ENCODE data around the gene ESYT3.
"Not testable (repeated sequence)": the region's sequence is repeated elsewhere in the genome, so short reads cannot be mapped to it uniquely, and the experiment has no call there.

ESYT3 gene

GRCh38 chr3:138408751-138409570, 25.5 kb upstream of the ESYT3 start:
- DNase-seq = no peak

DNA sequence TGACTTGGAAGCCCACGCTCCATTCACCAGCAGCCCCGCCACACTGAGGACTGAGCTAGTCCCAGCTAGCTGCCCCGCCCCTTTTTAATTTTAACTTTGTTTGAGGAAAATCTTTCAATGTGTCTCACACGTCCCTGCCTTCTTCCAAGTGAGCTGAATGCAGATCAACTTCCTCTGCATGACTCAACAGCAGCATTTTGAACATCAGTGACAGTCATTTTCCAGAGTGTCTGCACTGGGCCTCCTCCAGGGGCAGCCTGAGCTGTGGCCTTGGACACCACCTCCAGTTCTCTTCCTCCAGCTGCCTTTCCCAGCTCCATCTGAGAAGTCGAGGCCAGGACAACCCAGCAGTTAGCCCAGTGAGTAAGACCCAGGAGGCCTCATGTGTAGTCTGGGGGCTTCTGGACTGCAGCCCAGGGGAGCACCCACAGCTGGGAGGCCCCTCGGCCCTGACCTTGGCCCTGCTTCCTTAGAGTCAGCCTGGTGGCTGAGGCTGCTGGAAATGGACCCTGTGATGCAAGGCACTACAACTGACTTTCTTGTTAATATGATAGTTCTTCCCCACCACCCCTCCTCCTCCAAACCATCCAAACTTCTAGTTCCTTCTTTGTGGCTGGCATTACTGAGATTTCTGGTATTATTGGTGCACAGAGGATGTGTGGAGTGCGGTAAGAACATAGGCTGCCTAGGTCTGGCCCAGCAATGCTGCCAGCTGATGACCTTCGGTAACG, 21.4 kb upstream of the ESYT3 start:
- no peak for DNase-seq

GRCh38 chr3:138416236-138416635, 18.2 kb upstream of the ESYT3 start:
- not testable (repeated sequence) for DNase-seq

DNA sequence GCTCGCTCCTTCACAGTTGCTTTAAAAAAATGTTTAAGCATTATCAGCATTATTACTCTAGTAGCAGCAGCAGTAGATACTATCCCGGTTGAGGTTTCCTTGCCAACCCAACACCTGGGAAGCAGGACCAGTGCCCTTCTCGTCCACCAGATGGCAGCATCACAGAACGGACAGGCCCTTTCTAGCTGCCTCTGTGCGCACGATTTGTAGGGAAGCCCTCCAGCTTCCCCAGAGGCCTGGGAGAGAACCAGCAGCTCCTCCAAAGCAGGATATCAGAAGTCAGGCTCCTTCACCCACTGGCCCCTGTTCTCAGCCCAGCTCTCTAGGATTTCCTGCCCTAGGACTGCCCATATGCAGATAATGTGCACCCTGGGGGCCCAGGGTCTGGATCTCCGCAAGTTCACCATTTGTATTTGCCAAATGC, 16.8 kb upstream of the ESYT3 start:
- DNase-seq = peak; percentile 62 to 74

DNA sequence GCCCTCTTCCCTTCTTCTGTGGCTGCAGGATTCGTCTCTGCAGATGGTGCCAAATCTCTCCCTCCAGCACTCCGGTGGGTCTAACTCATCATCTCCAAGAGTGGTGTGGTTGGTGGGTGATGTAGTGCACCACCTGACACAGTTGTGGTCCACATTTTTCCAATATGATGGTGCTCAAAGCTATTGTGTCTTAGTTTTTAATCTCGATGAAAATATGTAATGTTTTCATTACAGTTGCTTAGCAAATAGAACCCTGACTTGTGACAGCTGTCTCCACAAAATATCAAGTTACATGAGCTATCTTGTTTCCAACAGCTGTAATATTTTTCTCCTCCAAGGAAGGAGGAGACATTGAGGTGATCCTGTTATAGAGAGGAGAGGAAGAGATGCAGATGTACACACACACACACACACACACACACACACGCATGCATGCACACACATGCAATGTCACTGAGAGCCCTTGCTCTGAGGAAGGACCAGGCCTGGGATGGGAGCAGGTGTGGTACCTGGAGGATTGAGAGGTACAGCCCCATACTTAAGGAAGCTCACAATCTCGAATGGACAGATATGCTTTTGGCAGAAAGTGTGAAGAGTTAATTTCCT, 15.7 kb upstream of the ESYT3 start:
- no peak for DNase-seq

- no peak for DNase-seq
Observed at GRCh38 chr3:138423316-138423715, 11.1 kb upstream of the ESYT3 start.

DNA sequence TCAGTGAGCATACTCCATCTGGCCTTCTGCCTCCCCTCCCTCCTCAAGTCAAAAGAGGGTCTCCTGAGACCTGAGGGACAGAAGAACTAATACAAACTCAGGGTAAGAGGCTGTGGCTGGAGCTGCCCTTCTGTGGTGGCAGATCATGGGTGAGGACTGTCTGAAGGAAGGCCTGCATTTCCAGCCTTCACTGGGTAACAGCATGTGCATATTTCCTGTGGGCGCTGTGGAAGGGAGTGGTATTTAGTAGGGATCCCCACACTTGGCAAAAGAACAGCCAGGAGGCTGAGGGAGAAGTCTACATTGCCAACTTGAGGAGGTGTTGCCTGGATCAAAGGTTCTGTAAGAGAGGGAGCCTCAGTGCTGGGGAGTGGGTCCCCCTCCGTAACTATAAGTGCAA, 10.1 kb upstream of the ESYT3 start:
- DNase-seq = no peak

DNA sequence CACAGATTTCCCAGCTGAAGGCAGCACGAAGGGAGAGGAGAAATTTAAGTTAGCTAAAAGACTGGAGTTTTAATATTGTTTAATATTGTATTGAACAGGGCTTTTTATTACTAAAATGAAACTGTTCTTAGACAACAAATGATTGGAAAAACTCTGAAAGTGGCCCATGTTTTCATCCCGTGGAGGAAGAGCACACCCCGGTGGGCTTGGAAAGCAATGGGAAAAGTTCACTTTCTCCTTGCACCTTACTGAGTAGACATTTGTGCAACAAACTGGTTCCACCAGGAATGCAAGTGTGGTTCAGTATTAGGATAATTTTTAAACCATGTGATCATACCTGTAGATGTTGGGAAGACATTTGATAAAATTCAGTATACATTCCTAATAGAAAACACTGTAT, 8.2 kb upstream of the ESYT3 start:
- DNase-seq = no peak

- DNase-seq = not testable (repeated sequence)
Observed at GRCh38 chr3:138426754-138427153, 7.7 kb upstream of the ESYT3 start.

DNA sequence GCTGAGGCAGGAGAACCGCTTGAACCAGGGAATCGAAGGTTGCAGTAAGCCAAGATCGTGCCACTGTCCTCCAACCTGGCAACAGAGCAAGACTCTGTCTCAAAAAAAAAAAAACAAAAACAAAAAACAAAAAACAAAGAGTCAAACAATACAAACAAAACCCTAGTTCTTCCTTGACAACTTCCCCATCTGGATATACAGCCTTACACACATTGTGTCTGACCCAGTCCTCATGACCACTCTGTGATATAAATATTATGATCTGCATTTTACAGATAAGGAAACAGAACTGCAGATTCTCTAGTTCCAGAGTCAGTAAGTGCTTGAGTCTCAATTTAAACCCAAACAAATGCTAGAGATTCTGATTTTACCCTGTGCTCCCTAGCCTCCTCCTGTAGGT, 4.8 kb upstream of the ESYT3 start:
- no peak for DNase-seq

GRCh38 chr3:138432576-138433240, 1.7 kb upstream of the ESYT3 start:
- DNase-seq = no peak

- no peak for DNase-seq
Observed at GRCh38 chr3:138433892-138434275, 532 bp upstream of the ESYT3 start.

DNA sequence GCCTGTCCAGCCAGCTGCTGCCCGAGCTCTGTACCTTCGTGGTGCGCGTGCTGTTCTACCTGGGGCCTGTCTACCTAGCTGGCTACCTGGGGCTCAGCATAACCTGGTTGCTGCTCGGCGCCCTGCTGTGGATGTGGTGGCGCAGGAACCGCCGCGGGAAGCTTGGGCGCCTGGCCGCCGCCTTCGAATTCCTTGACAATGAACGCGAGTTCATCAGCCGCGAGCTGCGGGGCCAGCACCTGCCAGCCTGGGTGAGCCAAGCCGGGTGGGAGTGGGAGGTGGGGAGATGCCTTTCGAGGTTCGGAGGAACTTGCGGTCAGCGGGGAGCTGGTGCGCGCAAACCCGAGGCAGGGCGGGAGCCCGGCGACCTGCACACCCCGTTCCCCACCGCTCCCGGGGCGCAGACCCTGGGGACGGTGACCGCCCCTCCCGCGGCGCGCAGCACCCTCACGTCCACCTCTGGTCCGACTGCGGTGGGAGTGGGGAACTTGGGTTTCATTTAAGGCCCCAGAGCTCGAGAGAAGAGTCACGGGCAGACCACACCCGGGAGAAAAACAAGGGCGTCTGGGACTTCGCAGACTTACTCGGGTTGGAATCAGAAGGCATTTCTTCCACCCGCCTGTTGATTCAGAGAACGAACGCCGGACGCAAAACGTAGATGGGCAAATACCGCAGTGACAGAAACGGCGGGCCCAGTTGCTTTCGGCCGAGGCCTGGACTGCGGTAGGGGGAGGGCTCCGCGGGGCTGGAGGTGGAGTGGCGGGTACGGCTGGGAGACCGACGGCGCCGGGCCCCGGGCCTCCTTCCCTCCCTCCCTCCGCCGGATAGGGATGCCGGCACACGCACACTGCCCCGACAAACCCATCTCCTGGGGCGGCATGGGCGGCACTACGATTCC, 708 bp downstream of the ESYT3 start:
- no peak for DNase-seq

GRCh38 chr3:138435840-138436239, 1.4 kb downstream of the ESYT3 start:
- DNase-seq = no peak

DNA sequence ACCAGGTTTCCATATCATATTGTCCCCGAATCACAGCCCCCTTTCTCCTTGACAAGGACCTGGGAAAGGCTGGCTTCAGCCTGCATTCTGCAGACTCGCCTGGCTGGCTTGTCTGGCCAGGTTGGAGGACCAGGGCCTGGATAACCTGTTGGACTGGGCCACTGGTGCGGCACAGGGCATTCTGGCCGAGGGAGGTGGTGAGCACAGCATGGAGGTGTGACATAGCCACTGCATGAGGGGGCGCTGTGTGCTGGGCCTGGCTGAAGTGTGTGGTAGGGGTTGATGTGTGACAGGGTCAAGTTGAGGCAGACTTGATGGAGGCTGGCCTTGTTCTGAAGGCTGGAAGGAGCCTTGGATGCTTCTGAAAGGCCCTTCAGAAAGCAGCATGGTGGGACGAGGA, 2.9 kb downstream of the ESYT3 start:
- DNase-seq = no peak

GRCh38 chr3:138438896-138439295, 4.5 kb downstream of the ESYT3 start:
- no peak for DNase-seq

DNA sequence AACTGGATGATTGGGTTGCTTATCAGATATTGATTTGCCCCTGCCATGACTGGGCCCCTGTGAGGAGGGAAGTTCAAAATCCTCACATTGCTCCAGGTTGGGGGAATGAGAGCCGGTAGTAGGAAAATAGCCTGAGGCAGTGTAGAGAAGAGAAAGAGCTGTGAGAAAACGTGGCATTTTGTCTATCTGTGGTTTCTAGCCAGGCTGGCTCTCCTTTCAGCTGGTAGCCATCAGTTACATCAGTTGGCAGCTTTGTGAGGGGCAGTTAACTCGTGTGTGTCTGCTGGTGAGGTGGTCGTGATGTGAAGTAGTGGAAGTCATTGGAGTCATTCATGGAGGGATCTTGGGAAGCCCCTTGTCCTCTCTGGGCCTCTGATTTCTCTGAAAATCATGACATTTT, 5.2 kb downstream of the ESYT3 start:
- no peak for DNase-seq

DNA sequence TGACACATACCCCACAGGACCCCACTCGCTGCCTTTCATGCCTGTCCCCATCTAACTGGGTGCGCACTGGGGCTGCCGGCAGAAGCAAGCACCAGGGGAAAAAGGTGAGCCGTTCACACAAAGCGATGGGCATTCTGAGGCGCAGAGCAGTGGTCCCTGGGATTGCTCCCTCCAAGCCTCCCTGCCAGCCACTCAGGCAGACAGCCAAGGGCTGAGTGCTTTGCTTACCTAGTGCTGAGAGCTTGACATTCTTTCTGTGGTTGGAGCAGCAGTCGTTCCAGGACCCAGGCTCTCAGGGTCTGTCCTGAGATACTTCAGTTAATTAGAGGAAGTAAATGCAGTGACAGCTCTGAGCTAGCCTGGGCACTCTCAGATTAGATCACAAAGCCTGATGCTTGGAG, 5.7 kb downstream of the ESYT3 start:
- no peak for DNase-seq

DNA sequence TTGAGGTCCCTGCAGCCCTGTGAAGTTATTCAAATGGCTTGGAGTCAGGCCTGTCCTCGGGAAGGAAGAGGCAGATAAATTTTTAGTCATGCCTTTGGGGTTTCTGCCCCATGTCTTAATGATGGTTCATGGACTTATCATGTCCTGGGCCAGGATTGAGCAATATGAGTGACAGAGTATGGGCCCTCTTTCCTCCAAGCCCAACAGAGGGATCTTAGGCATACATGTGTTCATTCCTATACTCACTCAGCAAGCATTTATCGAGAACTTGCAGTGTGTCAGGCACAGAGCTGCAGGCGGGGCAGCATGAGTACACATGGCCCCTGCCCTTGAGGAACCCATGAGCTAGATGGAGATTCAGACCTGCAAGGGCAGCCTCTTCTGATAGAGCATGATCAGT, 6.2 kb downstream of the ESYT3 start:
- DNase-seq = no peak

DNA sequence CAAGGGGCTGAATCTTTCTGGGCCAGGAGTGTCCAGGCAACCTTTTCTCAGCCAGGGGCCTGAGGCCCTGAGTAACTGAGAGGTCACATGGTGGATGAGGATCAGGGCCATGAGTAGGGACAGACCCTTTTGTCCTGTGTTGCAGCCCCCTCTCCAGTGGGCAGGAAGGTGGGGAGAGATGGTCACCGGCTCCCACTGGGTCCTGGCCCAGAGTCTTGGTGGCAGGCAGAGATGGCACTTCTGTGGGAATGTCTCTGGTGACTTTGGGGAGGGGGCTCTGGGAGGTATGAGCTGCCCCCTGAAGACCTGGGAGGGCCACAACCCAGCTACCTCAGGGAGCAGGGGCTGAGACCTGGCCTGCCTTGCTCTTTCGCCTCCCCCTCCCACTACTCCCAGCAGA, 6.8 kb downstream of the ESYT3 start:
- DNase-seq = no peak

- no peak for DNase-seq
Observed at GRCh38 chr3:138441742-138442141, 7.3 kb downstream of the ESYT3 start.

DNA sequence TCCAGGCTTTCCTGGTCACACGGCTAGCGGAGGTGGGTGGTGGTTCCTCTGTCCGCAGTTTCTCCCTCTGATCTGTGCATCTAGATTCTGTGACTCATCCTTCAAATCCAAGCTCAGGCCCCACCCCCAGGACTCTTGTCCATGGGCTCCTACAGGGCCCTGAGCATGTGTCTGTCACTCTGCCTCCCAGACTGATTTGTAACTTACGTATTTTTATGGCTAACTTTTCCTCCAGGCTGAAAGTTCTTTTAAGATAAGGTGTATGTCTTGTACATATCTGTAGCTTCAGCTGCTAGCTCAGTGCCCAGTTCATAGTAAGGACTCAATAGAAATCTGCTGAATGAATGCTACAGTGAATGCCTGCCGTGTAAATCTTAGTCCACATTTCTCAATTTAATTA, 8.0 kb downstream of the ESYT3 start:
- no peak for DNase-seq

Data from NCI-H1930 (cell line).